ENCODE data around the gene NAA16. TPM values are rescaled to one million over a fixed set of nuclear protein-coding genes. Genes with fewer than 3 reads are reported as not detected.

The NAA16 gene
- total RNA-seq, 6 experiments from 2014 or later = 5.0 to 9.9 (median 7.6) TPM

DNA sequence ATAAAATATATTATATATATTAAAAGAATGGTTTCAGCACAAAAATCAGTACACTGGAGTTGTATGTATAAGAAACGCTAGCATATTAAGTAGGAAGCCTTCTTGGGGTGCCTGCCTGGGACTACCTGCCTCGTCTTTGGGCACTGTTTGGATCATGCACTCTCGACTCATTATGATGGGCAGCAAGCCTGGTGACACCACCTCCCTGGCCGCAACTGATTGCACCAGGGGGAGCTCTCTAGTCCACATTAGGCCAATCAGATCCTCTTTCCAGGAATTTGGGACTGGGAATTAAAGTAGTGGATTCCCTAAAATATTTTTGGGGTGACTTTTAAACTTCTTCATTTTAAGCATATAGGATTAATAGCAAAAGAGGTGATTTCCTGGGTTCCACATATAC lies 90.3 kb downstream of the NAA16 start:
- intact Hi-C loops (cut with DNase I) = no loop called here
- no peak for DNase-seq
- H3K27ac ChIP-seq = no peak overlapping the region
- H3K4me1 ChIP-seq = no peaks in the 10 kb centered on the region
- H3K36me3 ChIP-seq = no peaks in the 10 kb centered on the region
- TF ChIP-seq, protein P1, sequence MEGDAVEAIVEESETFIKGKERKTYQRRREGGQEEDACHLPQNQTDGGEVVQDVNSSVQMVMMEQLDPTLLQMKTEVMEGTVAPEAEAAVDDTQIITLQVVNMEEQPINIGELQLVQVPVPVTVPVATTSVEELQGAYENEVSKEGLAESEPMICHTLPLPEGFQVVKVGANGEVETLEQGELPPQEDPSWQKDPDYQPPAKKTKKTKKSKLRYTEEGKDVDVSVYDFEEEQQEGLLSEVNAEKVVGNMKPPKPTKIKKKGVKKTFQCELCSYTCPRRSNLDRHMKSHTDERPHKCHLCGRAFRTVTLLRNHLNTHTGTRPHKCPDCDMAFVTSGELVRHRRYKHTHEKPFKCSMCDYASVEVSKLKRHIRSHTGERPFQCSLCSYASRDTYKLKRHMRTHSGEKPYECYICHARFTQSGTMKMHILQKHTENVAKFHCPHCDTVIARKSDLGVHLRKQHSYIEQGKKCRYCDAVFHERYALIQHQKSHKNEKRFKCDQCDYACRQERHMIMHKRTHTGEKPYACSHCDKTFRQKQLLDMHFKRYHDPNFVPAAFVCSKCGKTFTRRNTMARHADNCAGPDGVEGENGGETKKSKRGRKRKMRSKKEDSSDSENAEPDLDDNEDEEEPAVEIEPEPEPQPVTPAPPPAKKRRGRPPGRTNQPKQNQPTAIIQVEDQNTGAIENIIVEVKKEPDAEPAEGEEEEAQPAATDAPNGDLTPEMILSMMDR (IDR thresholded peaks at IDR 0.05) = peak in 1 of 4 donors; percentile 14
- no peak for TF ChIP-seq POLR2A (IDR thresholded peaks at IDR 0.05)
- no peak overlapping the region for H3K4me3 ChIP-seq
- WGBS (ENCODE audit: insufficient coverage, low coverage, low lambda C conversion rate, missing lambda C conversion rate) = 79% methylated on average over 4 of the region's 4 CpGs
- peak in 2 of 4 donors; percentile 37 to 39 for ATAC-seq
- no peaks in the 10 kb centered on the region for H3K27me3 ChIP-seq
- H3K9me3 ChIP-seq = no peaks in the 10 kb centered on the region

DNA sequence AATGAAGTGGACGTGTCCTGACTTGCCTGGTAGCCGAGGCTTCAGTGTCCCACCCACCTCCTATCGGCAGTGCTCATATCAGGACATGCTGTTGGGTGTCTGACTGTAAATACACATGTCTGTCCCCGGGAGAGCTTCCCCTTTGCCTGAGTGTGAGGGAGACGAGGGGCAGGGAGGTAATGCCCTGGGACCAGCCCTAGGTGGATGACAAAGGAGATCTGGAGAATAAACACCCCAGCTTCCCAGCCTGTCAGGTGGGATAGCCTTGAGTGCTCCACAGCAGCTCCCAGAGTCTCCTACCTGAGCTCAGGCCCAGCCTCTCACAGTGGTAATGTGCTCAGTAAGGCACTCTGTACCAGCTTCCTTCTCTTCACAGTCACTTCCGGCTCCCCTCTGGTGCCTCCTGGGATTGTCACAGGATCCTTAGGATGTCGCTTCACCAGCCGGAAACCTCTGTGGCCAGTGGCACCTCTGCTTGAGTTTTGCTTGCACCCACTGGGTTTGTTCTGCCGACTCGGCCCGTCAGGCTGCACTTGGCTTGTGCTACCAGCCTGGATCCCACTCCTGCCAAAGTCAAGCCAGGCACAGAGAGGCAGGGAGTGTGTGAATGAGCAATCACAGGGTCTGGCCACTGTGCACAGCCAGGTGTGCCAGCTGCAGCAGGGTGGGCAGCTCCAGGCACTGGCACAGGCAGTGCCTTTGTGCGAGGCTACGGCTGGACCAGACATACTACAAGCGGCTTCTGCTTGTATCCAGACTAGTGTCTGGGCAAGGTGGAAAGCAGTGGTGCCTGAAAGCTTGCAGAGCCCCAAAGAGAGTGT lies 91.8 kb downstream of the NAA16 start:
- Histone ChIP-seq H3K27me3 (no peaks in the 10 kb centered on the region), H3K36me3 (no peaks in the 10 kb centered on the region), H3K4me1 (no peaks in the 10 kb centered on the region), H3K27ac (no peak overlapping the region), H3K9me3 (no peaks in the 10 kb centered on the region), H3K4me3 (no peak overlapping the region)
- peak in 3 of 4 donors; percentile 38 to 46 (median 41) for ATAC-seq
- WGBS (ENCODE audit: insufficient coverage, low coverage, low lambda C conversion rate, missing lambda C conversion rate) = 76% methylated on average over 5 of the region's 14 CpGs
- intact Hi-C loops (cut with DNase I) = no loop called here
- TF ChIP-seq, protein P1 (IDR thresholded peaks at IDR 0.05) = no peak
- TF ChIP-seq POLR2A (IDR thresholded peaks at IDR 0.05) = no peak
- no peak for DNase-seq

DNA sequence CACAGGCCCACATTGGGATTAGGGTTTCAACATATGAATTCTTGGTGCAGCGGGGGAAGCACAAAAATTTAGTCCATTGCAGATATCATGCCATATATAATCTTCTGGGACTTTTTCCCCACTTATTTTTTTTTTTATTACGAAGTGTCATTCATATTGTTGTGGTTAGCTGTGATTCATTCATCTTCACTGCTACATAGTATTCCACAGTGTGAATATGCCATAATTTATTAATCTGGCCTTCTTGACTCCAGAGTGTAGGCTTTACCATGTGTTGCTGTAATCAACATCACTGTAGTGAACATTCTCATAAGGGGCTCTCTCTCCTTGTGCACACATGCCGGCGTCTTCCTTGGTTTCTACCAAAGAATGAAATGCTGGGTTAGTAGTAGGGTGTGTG lies 92.9 kb downstream of the NAA16 start:
- Histone ChIP-seq H3K4me1 (no peaks in the 10 kb centered on the region), H3K27me3 (no peaks in the 10 kb centered on the region), H3K27ac (no peak overlapping the region), H3K9me3 (no peaks in the 10 kb centered on the region), H3K36me3 (no peaks in the 10 kb centered on the region), H3K4me3 (no peak overlapping the region)
- intact Hi-C loops (cut with DNase I) = no loop called here
- ATAC-seq (no peak), DNase-seq (no peak)
- 82% methylated on average over 4 of the region's 4 CpGs for WGBS (ENCODE audit: insufficient coverage, low coverage, low lambda C conversion rate, missing lambda C conversion rate)
- TF ChIP-seq POLR2A (IDR thresholded peaks at IDR 0.05) = no peak
- TF ChIP-seq, protein P1 (IDR thresholded peaks at IDR 0.05) = no peak

DNA sequence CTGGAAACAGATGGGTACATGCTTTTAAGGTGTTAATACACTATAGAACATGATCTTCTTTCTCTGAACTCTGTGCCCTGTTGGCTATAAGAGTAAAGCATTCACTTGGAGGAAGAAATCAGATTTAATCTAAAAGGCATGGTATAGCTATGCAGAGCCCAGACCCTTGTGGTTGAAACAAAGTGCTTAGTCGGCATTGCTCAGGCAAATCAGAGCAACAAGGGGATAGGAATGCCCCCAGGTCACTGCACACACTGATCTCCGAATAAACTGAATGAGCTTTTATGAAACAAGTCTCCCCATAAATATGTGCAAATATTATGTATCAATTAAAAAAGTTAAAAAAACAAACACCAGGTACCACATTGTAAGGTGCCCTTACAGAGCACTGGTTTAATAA lies 94.3 kb downstream of the NAA16 start:
- Histone ChIP-seq H3K9me3 (no peaks in the 10 kb centered on the region), H3K4me1 (no peaks in the 10 kb centered on the region), H3K4me3 (no peak overlapping the region), H3K27ac (no peak overlapping the region), H3K36me3 (no peaks in the 10 kb centered on the region), H3K27me3 (no peaks in the 10 kb centered on the region)
- 50% methylated on average over 2 of the region's 2 CpGs for WGBS (ENCODE audit: insufficient coverage, low coverage, low lambda C conversion rate, missing lambda C conversion rate)
- intact Hi-C loops (cut with DNase I) = no loop called here
- DNase-seq (no peak), ATAC-seq (no peak)
- no peak for TF ChIP-seq POLR2A (IDR thresholded peaks at IDR 0.05)
- TF ChIP-seq, protein P1 (IDR thresholded peaks at IDR 0.05) = no peak
